ENCODE results near the gene EPAS1.

EPAS1 gene

GRCh38 chr2:46367286-46367685 is 70.1 kb downstream of the EPAS1 start:
- Mint-ChIP-seq H3K9me3 (no peaks in the 10 kb centered on the region), H3K4me1 (peaks cover 27% of the 10 kb centered on the region), H3K4me3 (no peak overlapping the region), H3K36me3 (no peaks in the 10 kb centered on the region), H3K27me3 (no peaks in the 10 kb centered on the region), H3K27ac (no peak overlapping the region)

GRCh38 chr2:46368401-46368800 is 71.2 kb downstream of the EPAS1 start:
- Mint-ChIP-seq H3K4me3 (no peak overlapping the region), H3K4me1 (peaks cover 15% of the 10 kb centered on the region)

GRCh38 chr2:46369783-46370182 is 72.6 kb downstream of the EPAS1 start:
- Mint-ChIP-seq H3K9me3 (no peaks in the 10 kb centered on the region), H3K36me3 (no peaks in the 10 kb centered on the region), H3K27ac (no peak overlapping the region), H3K4me1 (peaks cover 4% of the 10 kb centered on the region), H3K27me3 (no peaks in the 10 kb centered on the region), H3K4me3 (no peak overlapping the region)

More at GRCh38 chr2:46368401-46368800, 71.2 kb downstream of the EPAS1 start:
- H3K27me3 Mint-ChIP-seq: no peaks in the 10 kb centered on the region
- H3K27ac Mint-ChIP-seq: no peak overlapping the region
- H3K9me3 Mint-ChIP-seq: no peaks in the 10 kb centered on the region
- H3K36me3 Mint-ChIP-seq: no peaks in the 10 kb centered on the region

- Mint-ChIP-seq H3K4me3 (no peak overlapping the region), H3K27me3 (no peaks in the 10 kb centered on the region), H3K27ac (no peak overlapping the region), H3K9me3 (no peaks in the 10 kb centered on the region), H3K4me1 (no peaks in the 10 kb centered on the region), H3K36me3 (no peaks in the 10 kb centered on the region)
Observed at GRCh38 chr2:46371854-46372253, 74.6 kb downstream of the EPAS1 start.

- Mint-ChIP-seq H3K27me3 (no peaks in the 10 kb centered on the region), H3K9me3 (no peaks in the 10 kb centered on the region), H3K4me3 (no peak overlapping the region), H3K36me3 (no peaks in the 10 kb centered on the region), H3K4me1 (no peaks in the 10 kb centered on the region), H3K27ac (no peak overlapping the region)
Observed at GRCh38 chr2:46372475-46372874, 75.3 kb downstream of the EPAS1 start.

GRCh38 chr2:46373238-46373637 is 76.0 kb downstream of the EPAS1 start:
- Mint-ChIP-seq H3K4me1 (no peaks in the 10 kb centered on the region), H3K27ac (no peak overlapping the region), H3K4me3 (no peak overlapping the region), H3K9me3 (no peaks in the 10 kb centered on the region), H3K27me3 (no peaks in the 10 kb centered on the region), H3K36me3 (no peaks in the 10 kb centered on the region)

- no peak overlapping the region for H3K27ac Mint-ChIP-seq
- no peaks in the 10 kb centered on the region for H3K36me3 Mint-ChIP-seq
- H3K4me3 Mint-ChIP-seq: no peak overlapping the region
- H3K27me3 Mint-ChIP-seq: no peaks in the 10 kb centered on the region
- no peaks in the 10 kb centered on the region for H3K4me1 Mint-ChIP-seq
- H3K9me3 Mint-ChIP-seq: no peaks in the 10 kb centered on the region
Observed at GRCh38 chr2:46375566-46376125, 78.4 kb downstream of the EPAS1 start.

GRCh38 chr2:46376586-46376985 is 79.4 kb downstream of the EPAS1 start:
- Mint-ChIP-seq H3K4me1 (no peaks in the 10 kb centered on the region), H3K27ac (no peak overlapping the region), H3K36me3 (no peaks in the 10 kb centered on the region), H3K4me3 (no peak overlapping the region), H3K27me3 (no peaks in the 10 kb centered on the region), H3K9me3 (no peaks in the 10 kb centered on the region)

- no peaks in the 10 kb centered on the region for H3K27me3 Mint-ChIP-seq
- no peak overlapping the region for H3K27ac Mint-ChIP-seq
- no peaks in the 10 kb centered on the region for H3K4me1 Mint-ChIP-seq
- no peak overlapping the region for H3K4me3 Mint-ChIP-seq
- H3K36me3 Mint-ChIP-seq: no peaks in the 10 kb centered on the region
- no peaks in the 10 kb centered on the region for H3K9me3 Mint-ChIP-seq
Observed at GRCh38 chr2:46377101-46377581, 79.9 kb downstream of the EPAS1 start.

GRCh38 chr2:46377666-46378560 is 80.7 kb downstream of the EPAS1 start:
- no peak overlapping the region for H3K27ac Mint-ChIP-seq
- no peaks in the 10 kb centered on the region for H3K27me3 Mint-ChIP-seq
- H3K36me3 Mint-ChIP-seq: no peaks in the 10 kb centered on the region
- no peaks in the 10 kb centered on the region for H3K4me1 Mint-ChIP-seq
- no peak overlapping the region for H3K4me3 Mint-ChIP-seq
- H3K9me3 Mint-ChIP-seq: no peaks in the 10 kb centered on the region

- Mint-ChIP-seq H3K9me3 (no peaks in the 10 kb centered on the region), H3K36me3 (no peaks in the 10 kb centered on the region), H3K4me3 (no peak overlapping the region), H3K27me3 (no peaks in the 10 kb centered on the region), H3K4me1 (no peaks in the 10 kb centered on the region), H3K27ac (no peak overlapping the region)
Observed at GRCh38 chr2:46378616-46379015, 81.4 kb downstream of the EPAS1 start.

- Mint-ChIP-seq H3K9me3 (no peaks in the 10 kb centered on the region), H3K27ac (no peak overlapping the region)
Observed at GRCh38 chr2:46379213-46380037, 82.2 kb downstream of the EPAS1 start.

GRCh38 chr2:46380038-46380940 is 83.1 kb downstream of the EPAS1 start:
- no peaks in the 10 kb centered on the region for H3K4me1 Mint-ChIP-seq

More at GRCh38 chr2:46379213-46380037, 82.2 kb downstream of the EPAS1 start:
- Mint-ChIP-seq H3K36me3 (no peaks in the 10 kb centered on the region), H3K27me3 (no peaks in the 10 kb centered on the region), H3K4me3 (no peak overlapping the region), H3K4me1 (no peaks in the 10 kb centered on the region)

GRCh38 chr2:46381263-46381849 is 84.1 kb downstream of the EPAS1 start:
- Mint-ChIP-seq H3K4me1 (no peaks in the 10 kb centered on the region), H3K27me3 (no peaks in the 10 kb centered on the region), H3K27ac (no peak overlapping the region), H3K9me3 (no peaks in the 10 kb centered on the region), H3K4me3 (no peak overlapping the region), H3K36me3 (no peaks in the 10 kb centered on the region)

More at GRCh38 chr2:46380038-46380940, 83.1 kb downstream of the EPAS1 start:
- H3K27ac Mint-ChIP-seq: no peak overlapping the region
- no peak overlapping the region for H3K4me3 Mint-ChIP-seq
- no peaks in the 10 kb centered on the region for H3K9me3 Mint-ChIP-seq
- no peaks in the 10 kb centered on the region for H3K36me3 Mint-ChIP-seq
- no peaks in the 10 kb centered on the region for H3K27me3 Mint-ChIP-seq

All from activated naive CD4-positive, alpha-beta T cell treated with anti-CD3 and anti-CD28 coated beads, Interleukin-2, amount 50 U/mL, for 24 hours (primary cell).